ENCODE data around the gene METTL15. TPM values are rescaled to one million over a fixed set of nuclear protein-coding genes. Genes with fewer than 3 reads are reported as not detected.

METTL15 gene
- total and polyA plus RNA-seq, 2 experiments from 2014 or later: 9.0 to 19.8 TPM

- Mint-ChIP-seq H3K9me3 (peaks cover 19% of the 10 kb centered on the region), H3K27me3 (ENCODE audit: insufficient read depth, low read depth, poor library complexity) (peaks cover 2% of the 10 kb centered on the region), H3K4me3 (no peak overlapping the region), H3K36me3 (ENCODE audit: low read depth) (peaks cover 19% of the 10 kb centered on the region), H3K27ac (no peak overlapping the region), H3K4me1 (no peaks in the 10 kb centered on the region)
- ATAC-seq: no peak
- H3K36me3 ChIP-seq (ENCODE audit: insufficient read depth): no peaks in the 10 kb centered on the region
- H3K9me2 ChIP-seq (ENCODE audit: insufficient read depth): no peaks in the 10 kb centered on the region
- H3F3A ChIP-seq (replicated peaks; ENCODE audit: low read depth): no peaks in the 10 kb centered on the region
- TF ChIP-seq EZH2phosphoT487 (IDR thresholded peaks at IDR 0.05; ENCODE audit: unreplicated experiment) (no peak), ETS1 (IDR thresholded peaks at IDR 0.05) (no peak), JUNB (IDR thresholded peaks at IDR 0.05; ENCODE audit: unreplicated experiment) (no peak), ZNF114 (CRISPR knock-in tag; IDR thresholded peaks at IDR 0.05) (no peak), POLR2AphosphoS5 (IDR thresholded peaks at IDR 0.05; ENCODE audit: low read depth) (no peak)
- H3K4me1 ChIP-seq (ENCODE audit: insufficient read depth): no peaks in the 10 kb centered on the region
- H3K4me3 ChIP-seq: no peak overlapping the region
- H3K27me3 ChIP-seq (ENCODE audit: insufficient read depth): no peaks in the 10 kb centered on the region
- no peak overlapping the region for H2AFZ ChIP-seq
- no peaks in the 10 kb centered on the region for H3K79me2 ChIP-seq (replicated peaks; ENCODE audit: insufficient read depth)
- H4K20me1 ChIP-seq (replicated peaks; ENCODE audit: insufficient read depth): no peaks in the 10 kb centered on the region
- H3K4me2 ChIP-seq: no peak overlapping the region
- DNase-seq (ENCODE audit: low spot score): no peak
- no peak overlapping the region for H3K27ac ChIP-seq (ENCODE audit: low read depth)
Measured at GRCh38 chr11:28242596-28242995, 134.4 kb downstream of the METTL15 start.

DNA sequence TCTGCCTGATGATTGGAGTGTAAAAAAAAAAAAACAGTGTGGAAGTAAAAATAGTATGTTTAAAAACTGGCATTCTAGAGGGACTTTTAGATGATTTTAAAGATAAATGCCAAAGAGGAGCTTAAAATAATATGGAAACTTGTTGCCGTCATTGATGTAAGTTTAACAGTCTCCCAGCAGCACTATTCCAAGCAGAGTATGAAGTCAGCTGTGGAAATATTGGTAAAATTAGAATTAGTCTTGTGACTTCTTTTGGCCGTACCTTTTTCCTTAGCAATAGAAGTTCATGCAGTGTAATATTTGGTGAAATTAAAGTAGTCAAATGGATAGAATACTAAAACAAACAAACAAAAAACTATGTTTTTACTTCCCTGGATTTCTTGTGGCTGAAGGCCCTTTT is 134.9 kb downstream of the METTL15 start:
- no peaks in the 10 kb centered on the region for H3K4me1 Mint-ChIP-seq
- H3K27me3 Mint-ChIP-seq (ENCODE audit: insufficient read depth, low read depth, poor library complexity): peaks cover 2% of the 10 kb centered on the region
- no peak overlapping the region for H3K27ac Mint-ChIP-seq
- H3K36me3 Mint-ChIP-seq (ENCODE audit: low read depth): peaks cover 15% of the 10 kb centered on the region
- Histone ChIP-seq H3K79me2 (replicated peaks; ENCODE audit: insufficient read depth) (no peaks in the 10 kb centered on the region), H4K20me1 (replicated peaks; ENCODE audit: insufficient read depth) (no peaks in the 10 kb centered on the region), H3K4me3 (no peak overlapping the region), H3K9me2 (ENCODE audit: insufficient read depth) (no peaks in the 10 kb centered on the region), H3K27ac (ENCODE audit: low read depth) (no peak overlapping the region), H3F3A (replicated peaks; ENCODE audit: low read depth) (no peaks in the 10 kb centered on the region), H3K27me3 (ENCODE audit: insufficient read depth) (no peaks in the 10 kb centered on the region), H2AFZ (no peak overlapping the region), H3K36me3 (ENCODE audit: insufficient read depth) (no peaks in the 10 kb centered on the region), H3K4me1 (ENCODE audit: insufficient read depth) (no peaks in the 10 kb centered on the region), H3K4me2 (no peak overlapping the region)
- DNase-seq (ENCODE audit: low spot score) (no peak), ATAC-seq (no peak)
- no peak overlapping the region for H3K4me3 Mint-ChIP-seq
- H3K9me3 Mint-ChIP-seq: peaks cover 15% of the 10 kb centered on the region
- TF ChIP-seq STAT1 (IDR thresholded peaks at IDR 0.05; ENCODE audit: unreplicated experiment) (no peak), NANOG (IDR thresholded peaks at IDR 0.05; ENCODE audit: borderline replicate concordance) (no peak), REST (IDR thresholded peaks at IDR 0.05; ENCODE audit: unreplicated experiment) (no peak), CREB1 (CRISPR knock-in tag; IDR thresholded peaks at IDR 0.05; ENCODE audit: low read depth) (no peak), ETS1 (IDR thresholded peaks at IDR 0.05) (no peak), CTCF (conservative IDR thresholded peaks at IDR 0.05; ENCODE audit: low read depth in 2 of 2) (no peak), EZH2phosphoT487 (IDR thresholded peaks at IDR 0.05; ENCODE audit: unreplicated experiment) (no peak), ZNF331 (CRISPR knock-in tag; IDR thresholded peaks at IDR 0.05; ENCODE audit: low read depth) (no peak), JUNB (IDR thresholded peaks at IDR 0.05; ENCODE audit: unreplicated experiment) (no peak), EZH2 (IDR thresholded peaks at IDR 0.05; ENCODE audit: low read depth, unreplicated experiment) (no peak), ZNF114 (CRISPR knock-in tag; IDR thresholded peaks at IDR 0.05) (no peak)

Measured in GM23338 (cell line).